ENCODE measurements around the gene BMPR1B.

The BMPR1B gene

GRCh38 chr4:95093460-95093859 is 335.7 kb downstream of the BMPR1B start:
- H3K4me3 ChIP-seq (ENCODE audit: low read length): no peak overlapping the region
- no peak for TF ChIP-seq CTCF (IDR thresholded peaks at IDR 0.05; ENCODE audit: insufficient read depth, low read depth, low read length, missing control alignments)
- no peak for DNase-seq (ENCODE audit: low read depth)

- no peak for DNase-seq (ENCODE audit: low read depth)
- no peak overlapping the region for H3K4me3 ChIP-seq (ENCODE audit: low read length)
- no peak for TF ChIP-seq CTCF (IDR thresholded peaks at IDR 0.05; ENCODE audit: insufficient read depth, low read depth, low read length, missing control alignments)
Measured at GRCh38 chr4:95093936-95094929, 336.5 kb downstream of the BMPR1B start.

- peak; percentile 75 for TF ChIP-seq CTCF (IDR thresholded peaks at IDR 0.05; ENCODE audit: insufficient read depth, low read depth, low read length, missing control alignments)
- DNase-seq (ENCODE audit: low read depth): peak; percentile 48
- H3K4me3 ChIP-seq (ENCODE audit: low read length): no peak overlapping the region
Measured at GRCh38 chr4:95095348-95095974, 337.7 kb downstream of the BMPR1B start.

- no peak for DNase-seq (ENCODE audit: low read depth)
- no peak overlapping the region for H3K4me3 ChIP-seq (ENCODE audit: low read length)
- no peak for TF ChIP-seq CTCF (IDR thresholded peaks at IDR 0.05; ENCODE audit: insufficient read depth, low read depth, low read length, missing control alignments)
Measured at GRCh38 chr4:95102162-95102790, 344.5 kb downstream of the BMPR1B start.

- no peak for DNase-seq (ENCODE audit: low read depth)
- no peak overlapping the region for H3K4me3 ChIP-seq (ENCODE audit: low read length)
- no peak for TF ChIP-seq CTCF (IDR thresholded peaks at IDR 0.05; ENCODE audit: insufficient read depth, low read depth, low read length, missing control alignments)
Measured at GRCh38 chr4:95105112-95105511, 347.4 kb downstream of the BMPR1B start.

GRCh38 chr4:95105983-95106382 is 348.2 kb downstream of the BMPR1B start:
- no peak for DNase-seq (ENCODE audit: low read depth)
- H3K4me3 ChIP-seq (ENCODE audit: low read length): no peak overlapping the region
- no peak for TF ChIP-seq CTCF (IDR thresholded peaks at IDR 0.05; ENCODE audit: insufficient read depth, low read depth, low read length, missing control alignments)
